RPMI7951 (cell line): ENCODE data around the gene METTL25. TPM values are rescaled to one million over a fixed set of nuclear protein-coding genes. Genes with fewer than 3 reads are reported as not detected.

ENCODE experiments used
- DNase-seq: peaks from one replicate; pipeline ENCODE4 v3.0.0-alpha.2; 2012; ENCODE audit warnings: low read depth
- total RNA-seq: library from RNA; depleted of rRNA; stranded (reverse); fragments of >200 nt; shearing (Covaris generic); gene quantifications from 2 replicates; pipeline ENCODE4 v1.2.3, GENCODE V29; 2014

The METTL25 gene
- total RNA-seq, 1 experiment from 2014 or later, result 1.8 TPM

GRCh38 chr12:82468563-82468962 lies 110.2 kb downstream of the METTL25 start:
- no peak for DNase-seq

- no peak for DNase-seq
Observed at GRCh38 chr12:82470906-82471512, 112.7 kb downstream of the METTL25 start.

GRCh38 chr12:82473111-82473754 lies 114.9 kb downstream of the METTL25 start:
- DNase-seq, result no peak

GRCh38 chr12:82474181-82474797 lies 116.0 kb downstream of the METTL25 start:
- no peak for DNase-seq

GRCh38 chr12:82474798-82475184 lies 116.5 kb downstream of the METTL25 start:
- DNase-seq, result no peak

GRCh38 chr12:82475211-82475610 lies 116.9 kb downstream of the METTL25 start:
- no peak for DNase-seq

GRCh38 chr12:82476511-82476910 lies 118.2 kb downstream of the METTL25 start:
- DNase-seq, result no peak

GRCh38 chr12:82479511-82479910 lies 121.2 kb downstream of the METTL25 start:
- DNase-seq, result no peak

- no peak for DNase-seq
Observed at GRCh38 chr12:82480606-82481005, 122.3 kb downstream of the METTL25 start.

- DNase-seq, result no peak
Observed at GRCh38 chr12:82481954-82482353, 123.6 kb downstream of the METTL25 start.

- no peak for DNase-seq
Observed at GRCh38 chr12:82486524-82487235, 128.4 kb downstream of the METTL25 start.

GRCh38 chr12:82504409-82504808 lies 146.1 kb downstream of the METTL25 start:
- DNase-seq, result no peak

GRCh38 chr12:82505150-82505549 lies 146.8 kb downstream of the METTL25 start:
- DNase-seq, result no peak

GRCh38 chr12:82507686-82508085 lies 149.4 kb downstream of the METTL25 start:
- DNase-seq, result no peak

- no peak for DNase-seq
Observed at GRCh38 chr12:82510386-82510785, 152.1 kb downstream of the METTL25 start.

- no peak for DNase-seq
Observed at GRCh38 chr12:82514880-82515279, 156.6 kb downstream of the METTL25 start.

- DNase-seq, result no peak
Observed at GRCh38 chr12:82515652-82516051, 157.3 kb downstream of the METTL25 start.

GRCh38 chr12:82517027-82517426 lies 158.7 kb downstream of the METTL25 start:
- no peak for DNase-seq

GRCh38 chr12:82517808-82518207 lies 159.5 kb downstream of the METTL25 start:
- no peak for DNase-seq

GRCh38 chr12:82519510-82519909 lies 161.2 kb downstream of the METTL25 start:
- DNase-seq, result no peak

GRCh38 chr12:82522285-82522684 lies 164.0 kb downstream of the METTL25 start:
- DNase-seq, result no peak

- no peak for DNase-seq
Observed at GRCh38 chr12:82522762-82523161, 164.4 kb downstream of the METTL25 start.

- no peak for DNase-seq
Observed at GRCh38 chr12:82523996-82524395, 165.7 kb downstream of the METTL25 start.
